Transverse colon (tissue), 4 donors: ENCODE results near the gene DEAF1.

Experiments
- EP300 ChIP-seq: sonication (generic); formaldehyde crosslinking; IDR thresholded peaks from one replicate; pipeline ENCODE4 v1.6.1; 2017; ENCODE audit warnings: antibody characterized with exemption, low read depth
- POLR2A ChIP-seq: fragments of 450-650 bp; IDR thresholded peaks from one replicate; pipeline ENCODE4 v1.6.1; 2016; ENCODE audit warnings: antibody characterized with exemption, mild to moderate bottlenecking, moderate library complexity
- POLR2AphosphoS5 ChIP-seq, 3 donors: sonication (generic); formaldehyde crosslinking; IDR thresholded peaks; one replicate each; pipeline ENCODE4 v1.6.1; 2016; ENCODE audit warnings: antibody characterized with exemption in 3 of 3
- TF ChIP-seq, protein P1 (sequence below), 5 experiments: fragments of 200-600 bp in 3 of 5; fragments of 450-650 bp in 2 of 5; sonication (generic) in 3 of 5; IDR thresholded peaks; 1 replicate in 2 of 5; 2 replicates in 3 of 5; pipeline ENCODE4 v1.5.1; 2016 to 2017; ENCODE audit warnings: antibody characterized with exemption in 5 of 5, inconsistent platforms in 3 of 5, mild to moderate bottlenecking in 2 of 5, moderate library complexity in 1 of 5

DNA sequence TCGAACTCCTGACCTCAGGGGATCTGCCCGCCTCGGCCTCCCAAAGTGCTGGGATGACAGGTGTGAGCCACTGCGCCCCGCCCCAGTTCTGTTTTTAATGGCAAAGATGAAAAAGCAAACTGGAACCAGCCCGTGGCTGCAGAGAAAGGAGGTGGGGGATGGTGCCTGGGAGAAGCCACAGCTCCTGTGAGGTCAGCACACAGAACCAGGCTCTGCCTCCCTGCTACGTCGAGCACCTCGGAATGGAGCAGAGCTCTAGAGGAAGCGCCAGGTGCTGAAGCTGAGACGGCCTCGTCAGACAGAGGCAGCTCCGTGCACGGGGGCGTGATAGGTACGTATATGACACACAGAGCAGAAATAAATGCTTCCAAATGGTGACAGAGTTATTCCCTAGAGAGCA, 49.5 kb downstream of the DEAF1 start:
- TF ChIP-seq, protein P1, sequence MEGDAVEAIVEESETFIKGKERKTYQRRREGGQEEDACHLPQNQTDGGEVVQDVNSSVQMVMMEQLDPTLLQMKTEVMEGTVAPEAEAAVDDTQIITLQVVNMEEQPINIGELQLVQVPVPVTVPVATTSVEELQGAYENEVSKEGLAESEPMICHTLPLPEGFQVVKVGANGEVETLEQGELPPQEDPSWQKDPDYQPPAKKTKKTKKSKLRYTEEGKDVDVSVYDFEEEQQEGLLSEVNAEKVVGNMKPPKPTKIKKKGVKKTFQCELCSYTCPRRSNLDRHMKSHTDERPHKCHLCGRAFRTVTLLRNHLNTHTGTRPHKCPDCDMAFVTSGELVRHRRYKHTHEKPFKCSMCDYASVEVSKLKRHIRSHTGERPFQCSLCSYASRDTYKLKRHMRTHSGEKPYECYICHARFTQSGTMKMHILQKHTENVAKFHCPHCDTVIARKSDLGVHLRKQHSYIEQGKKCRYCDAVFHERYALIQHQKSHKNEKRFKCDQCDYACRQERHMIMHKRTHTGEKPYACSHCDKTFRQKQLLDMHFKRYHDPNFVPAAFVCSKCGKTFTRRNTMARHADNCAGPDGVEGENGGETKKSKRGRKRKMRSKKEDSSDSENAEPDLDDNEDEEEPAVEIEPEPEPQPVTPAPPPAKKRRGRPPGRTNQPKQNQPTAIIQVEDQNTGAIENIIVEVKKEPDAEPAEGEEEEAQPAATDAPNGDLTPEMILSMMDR (IDR thresholded peaks at IDR 0.05), result no peak
- no peak for TF ChIP-seq EP300
- no peak for TF ChIP-seq POLR2AphosphoS5 (IDR thresholded peaks at IDR 0.05)
- no peak for TF ChIP-seq POLR2A
